NCI-H2196 (cell line): ENCODE measurements around the gene RPL23.

Experiments
- DNase-seq: peaks from one replicate; lab custom pipeline; 2025; ENCODE audit not compliant: unreplicated experiment; lab: John Stamatoyannopoulos, UW

The RPL23 gene

GRCh38 chr17:38799501-38800236 is 53.9 kb downstream of the RPL23 start, which contains the start of gene PIP4K2B:
TSS of gene PIP4K2B (minus strand) at chr17:38799556. CDS start at chr17:38799424, 132 bp downstream.
- peak; percentile 82 for DNase-seq

- no peak for DNase-seq
These were observed 54.7 kb downstream of the RPL23 start for GRCh38 chr17:38798614-38799500.
